Activated naive CD8-positive, alpha-beta T cell treated with anti-CD3 and anti-CD28 coated beads, Interleukin-2, amount 10 ng/mL, durations not matched to agents 7 days and 5 days (primary cell): ENCODE data around the gene OLA1. TPM values are rescaled to one million over a fixed set of nuclear protein-coding genes. Genes with fewer than 3 reads are reported as not detected.

Experiments
- ATAC-seq: fragments of 150-1000 bp; cut with Tn5 transposase; one replicate; pipeline ENCODE4 v1.10.0; 2021; ENCODE audit warnings: low read depth, moderate library complexity
- POLR2A ChIA-PET: fragments of 350-600 bp; sonication (Branson Sonifier 250); formaldehyde crosslinking; loops from one replicate; lab custom pipeline; 2021; ENCODE audit warnings: antibody characterized with exemption; lab: Charles Lee
- DNase-seq: peaks from one replicate; pipeline ENCODE4 v3.0.0; 2021
- H3K27ac Mint-ChIP-seq: one replicate; pipeline ENCODE4 v1.8.0; 2022; ENCODE audit warnings: mild to moderate bottlenecking, mixed read lengths
- H3K27me3 Mint-ChIP-seq: one replicate; pipeline ENCODE4 v1.8.0; 2022; ENCODE audit warnings: mild to moderate bottlenecking, moderate library complexity, mixed read lengths
- H3K36me3 Mint-ChIP-seq: one replicate; pipeline ENCODE4 v1.8.0; 2021; ENCODE audit warnings: mild to moderate bottlenecking, mixed read lengths
- H3K4me1 Mint-ChIP-seq: one replicate; pipeline ENCODE4 v1.8.0; 2021; ENCODE audit warnings: mixed read lengths
- H3K4me3 Mint-ChIP-seq: one replicate; pipeline ENCODE4 v1.8.0; 2022; ENCODE audit warnings: mild to moderate bottlenecking, moderate library complexity, mixed read lengths
- H3K9me3 Mint-ChIP-seq: one replicate; pipeline ENCODE4 v1.8.0; 2021; ENCODE audit warnings: mixed read lengths
- total RNA-seq, 2 experiments: library from RNA; stranded (reverse); gene quantifications; one replicate each; pipeline ENCODE4 v1.2.3, GENCODE V29; 2021

The OLA1 gene
- total RNA-seq, 2 experiments from 2014 or later = 56.2 to 56.3 TPM

DNA sequence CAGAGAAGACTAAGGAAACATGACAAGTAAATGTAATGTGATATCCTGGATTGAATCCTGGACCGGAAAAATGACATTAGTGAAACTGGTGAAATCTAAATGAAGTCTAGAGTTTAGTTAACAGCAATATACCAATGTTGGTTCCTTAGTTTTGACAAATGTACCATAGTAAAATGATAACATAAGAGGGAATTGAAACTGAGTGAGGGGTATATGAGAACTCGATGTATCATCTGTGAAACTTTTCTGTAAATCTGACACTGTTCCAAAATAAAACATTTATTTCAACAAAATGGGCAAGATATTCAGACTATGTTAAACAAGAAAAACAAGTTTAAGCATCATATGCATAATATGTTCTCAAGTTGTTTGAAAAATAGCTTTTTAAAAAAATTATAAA, 63.8 kb downstream of the OLA1 start:
- Mint-ChIP-seq H3K4me1 (peaks cover 2% of the 10 kb centered on the region), H3K9me3 (no peaks in the 10 kb centered on the region), H3K36me3 (peaks cover 20% of the 10 kb centered on the region), H3K27me3 (no peaks in the 10 kb centered on the region), H3K4me3 (no peak overlapping the region), H3K27ac (no peak overlapping the region)
- DNase-seq (no peak), ATAC-seq (no peak)
- POLR2A ChIA-PET = no interaction called here

DNA sequence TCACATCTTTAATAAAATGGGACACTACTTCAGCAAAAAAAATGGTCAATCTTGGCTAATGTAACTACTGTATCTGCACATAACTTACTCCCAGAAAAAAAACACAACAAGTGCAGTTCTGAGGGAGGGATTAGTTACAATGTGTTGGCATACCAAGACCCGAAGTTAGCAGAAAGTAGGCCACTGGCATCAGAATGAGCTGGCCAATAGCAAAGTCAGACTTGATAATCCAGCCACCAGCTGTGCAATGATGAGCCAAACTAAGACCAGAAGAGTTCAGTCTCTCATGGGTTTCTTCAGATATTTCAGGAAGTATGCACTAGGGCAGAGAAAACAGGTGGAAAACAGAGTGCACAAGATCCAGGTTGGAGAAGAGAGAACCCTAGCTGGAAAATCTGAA, 65.3 kb downstream of the OLA1 start:
- no peak overlapping the region for H3K27ac Mint-ChIP-seq
- no peak overlapping the region for H3K4me3 Mint-ChIP-seq
- H3K9me3 Mint-ChIP-seq = no peaks in the 10 kb centered on the region
- ATAC-seq = no peak
- H3K4me1 Mint-ChIP-seq = peaks cover 2% of the 10 kb centered on the region
- no peak for DNase-seq
- no peaks in the 10 kb centered on the region for H3K27me3 Mint-ChIP-seq
- peaks cover 17% of the 10 kb centered on the region for H3K36me3 Mint-ChIP-seq
- POLR2A ChIA-PET = no interaction called here

DNA sequence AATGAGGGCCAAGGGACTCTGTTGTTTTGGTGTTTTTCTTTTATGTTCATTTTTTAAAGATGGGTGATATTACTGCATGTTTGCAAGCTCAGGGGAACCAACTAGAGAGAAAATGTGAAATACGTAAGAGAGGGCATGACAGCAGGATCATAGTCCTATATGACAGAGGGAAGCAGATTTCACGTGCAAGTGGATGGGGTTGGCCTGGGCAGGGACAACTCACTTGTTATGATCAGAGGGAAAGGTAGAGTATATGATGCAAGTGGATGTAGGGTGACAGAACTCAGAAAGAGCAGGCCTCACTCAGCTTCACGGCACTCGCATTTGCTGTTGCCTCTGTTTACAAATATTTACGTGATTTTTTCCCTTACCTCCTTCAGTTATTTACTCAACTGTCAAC, 67.0 kb downstream of the OLA1 start:
- peaks cover 15% of the 10 kb centered on the region for H3K36me3 Mint-ChIP-seq
- no peaks in the 10 kb centered on the region for H3K27me3 Mint-ChIP-seq
- no peaks in the 10 kb centered on the region for H3K9me3 Mint-ChIP-seq
- no peaks in the 10 kb centered on the region for H3K4me1 Mint-ChIP-seq
- ATAC-seq (no peak), DNase-seq (no peak)
- H3K4me3 Mint-ChIP-seq = no peak overlapping the region
- POLR2A ChIA-PET = no interaction called here
- no peak overlapping the region for H3K27ac Mint-ChIP-seq

DNA sequence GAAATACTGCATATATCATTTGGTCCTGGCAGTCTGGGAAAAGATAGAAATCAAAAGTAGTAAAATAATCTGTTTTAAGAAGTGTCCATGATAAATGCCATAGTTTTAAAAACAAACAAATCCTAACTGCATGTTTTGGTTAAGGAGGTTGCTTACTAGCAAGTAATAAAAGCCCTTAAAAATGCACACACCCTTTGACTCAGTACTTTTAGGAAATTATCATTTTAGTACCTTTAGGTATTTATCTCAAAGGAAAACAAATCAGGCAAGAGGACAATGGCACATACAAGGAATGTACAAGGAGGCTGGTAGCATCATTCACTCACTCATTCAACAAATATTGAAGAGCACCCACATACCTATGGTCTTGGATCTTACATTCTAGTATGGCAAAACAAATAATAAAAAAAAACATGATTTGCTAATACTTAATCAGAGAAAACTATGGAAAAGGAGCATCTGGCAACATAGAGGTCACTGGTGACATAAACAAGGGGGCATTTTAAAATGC, 67.6 kb downstream of the OLA1 start:
- H3K27me3 Mint-ChIP-seq = no peaks in the 10 kb centered on the region
- no peak for DNase-seq
- H3K9me3 Mint-ChIP-seq = peaks cover 1% of the 10 kb centered on the region
- POLR2A ChIA-PET = no interaction called here
- H3K4me1 Mint-ChIP-seq = no peaks in the 10 kb centered on the region
- no peak overlapping the region for H3K4me3 Mint-ChIP-seq
- H3K27ac Mint-ChIP-seq = no peak overlapping the region
- no peak for ATAC-seq
- peaks cover 18% of the 10 kb centered on the region for H3K36me3 Mint-ChIP-seq

DNA sequence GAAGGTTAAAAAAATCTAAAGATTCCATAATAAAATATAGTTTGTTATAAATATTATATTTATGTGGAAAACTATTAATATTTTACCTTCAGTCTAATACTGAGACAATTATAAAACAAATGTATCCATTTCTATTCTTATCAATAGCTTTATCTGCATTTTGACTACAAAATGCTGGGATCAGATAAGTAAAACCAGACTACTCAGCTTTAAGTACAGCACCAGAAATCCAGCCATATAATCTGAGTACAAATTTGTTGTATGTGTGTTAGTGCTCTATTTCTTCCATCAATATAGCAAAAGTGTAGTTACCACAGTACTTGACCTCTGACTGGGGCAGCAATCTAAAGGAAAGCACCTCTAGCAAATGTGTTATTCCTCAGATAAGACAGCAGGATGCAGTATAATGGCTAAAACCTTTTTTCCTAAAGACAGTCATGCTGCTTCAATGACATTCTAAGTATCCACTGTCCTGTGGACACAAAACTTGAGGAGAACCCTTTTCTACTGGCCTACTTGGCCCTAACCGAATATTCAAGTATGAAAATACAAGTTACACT, 68.1 kb downstream of the OLA1 start:
- Mint-ChIP-seq H3K27me3 (no peaks in the 10 kb centered on the region), H3K4me1 (no peaks in the 10 kb centered on the region), H3K4me3 (no peak overlapping the region), H3K27ac (no peak overlapping the region), H3K36me3 (peaks cover 21% of the 10 kb centered on the region), H3K9me3 (peaks cover 2% of the 10 kb centered on the region)
- DNase-seq = no peak
- POLR2A ChIA-PET = interaction anchor here (0.6 kb wide), 1 partner anchor 303 kb away, joined by 3 read pairs; no protein-coding TSS in a partner anchor
- ATAC-seq = no peak

DNA sequence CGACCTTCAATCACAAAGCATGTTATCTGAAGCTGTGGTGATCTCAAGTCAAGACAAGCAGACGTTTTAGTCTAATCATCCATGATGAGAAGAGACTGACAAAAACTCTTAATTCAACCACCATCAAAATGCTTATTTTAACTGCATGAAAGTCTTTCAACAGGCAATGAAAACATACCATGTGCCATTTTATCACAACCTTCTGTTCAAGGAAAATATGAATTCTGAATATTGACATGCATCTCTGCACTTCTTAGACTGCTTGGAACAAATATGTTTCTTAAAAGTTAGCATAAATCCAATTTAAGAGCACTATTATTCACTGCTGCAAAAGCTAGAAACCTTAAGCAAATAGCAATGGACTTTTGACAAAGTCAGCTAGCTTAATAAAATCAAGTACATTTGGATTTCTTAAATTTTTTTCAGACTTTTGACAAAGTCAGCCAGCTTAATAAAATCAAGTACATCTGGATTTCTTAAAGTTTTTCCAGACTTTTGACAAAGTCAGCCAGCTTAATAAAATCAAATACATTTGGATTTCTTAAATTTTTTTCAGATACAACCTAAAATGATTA, 70.9 kb downstream of the OLA1 start:
- no peak overlapping the region for H3K27ac Mint-ChIP-seq
- ATAC-seq (no peak), DNase-seq (no peak)
- peaks cover 13% of the 10 kb centered on the region for H3K9me3 Mint-ChIP-seq
- no peaks in the 10 kb centered on the region for H3K27me3 Mint-ChIP-seq
- peaks cover 6% of the 10 kb centered on the region for H3K4me1 Mint-ChIP-seq
- peaks cover 39% of the 10 kb centered on the region for H3K36me3 Mint-ChIP-seq
- POLR2A ChIA-PET = no interaction called here
- no peak overlapping the region for H3K4me3 Mint-ChIP-seq

DNA sequence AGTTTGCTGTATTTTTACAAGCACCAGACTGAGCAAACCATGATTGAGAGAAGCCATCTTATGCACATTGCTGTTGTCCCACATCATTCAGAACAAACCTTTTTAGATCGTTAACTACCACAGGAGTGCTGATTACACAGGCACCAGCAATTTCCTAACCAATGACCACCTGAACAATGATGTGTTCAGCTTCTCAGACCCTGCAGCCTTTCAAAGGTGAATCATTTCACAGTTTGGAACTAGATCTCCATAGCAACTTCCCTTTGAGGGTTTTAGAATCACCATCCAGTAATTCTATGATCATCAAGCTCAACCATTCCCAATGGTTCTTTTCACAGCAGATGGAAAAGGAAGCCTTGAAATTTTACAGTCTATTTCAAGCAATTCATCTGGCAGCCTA, 71.4 kb downstream of the OLA1 start:
- no peak overlapping the region for H3K27ac Mint-ChIP-seq
- DNase-seq (no peak), ATAC-seq (no peak)
- peaks cover 6% of the 10 kb centered on the region for H3K4me1 Mint-ChIP-seq
- H3K36me3 Mint-ChIP-seq = peaks cover 43% of the 10 kb centered on the region
- POLR2A ChIA-PET = no interaction called here
- H3K4me3 Mint-ChIP-seq = no peak overlapping the region
- peaks cover 14% of the 10 kb centered on the region for H3K9me3 Mint-ChIP-seq
- no peaks in the 10 kb centered on the region for H3K27me3 Mint-ChIP-seq

DNA sequence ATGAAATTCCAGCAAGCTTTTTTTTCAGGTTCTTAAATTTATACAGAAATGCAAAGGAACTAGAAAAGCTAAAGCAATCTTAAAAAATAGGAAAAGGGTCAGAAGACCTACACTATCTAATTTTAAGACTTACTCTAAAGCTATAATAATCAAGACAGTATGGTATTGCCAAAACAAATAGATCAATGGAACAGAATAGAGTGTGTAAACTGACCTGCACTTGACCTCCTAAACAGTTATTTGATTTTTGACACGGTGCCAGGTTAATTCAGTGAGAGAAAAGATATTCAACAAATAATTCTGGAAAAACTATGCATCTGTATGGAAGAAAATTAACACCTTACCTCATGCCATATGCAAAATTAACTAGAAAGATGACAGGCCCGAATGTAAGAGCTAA, 73.6 kb downstream of the OLA1 start:
- Mint-ChIP-seq H3K4me1 (peaks cover 6% of the 10 kb centered on the region), H3K9me3 (peaks cover 21% of the 10 kb centered on the region), H3K27ac (no peak overlapping the region), H3K4me3 (no peak overlapping the region), H3K27me3 (no peaks in the 10 kb centered on the region), H3K36me3 (peaks cover 41% of the 10 kb centered on the region)
- no peak for ATAC-seq
- POLR2A ChIA-PET = no interaction called here
- no peak for DNase-seq

DNA sequence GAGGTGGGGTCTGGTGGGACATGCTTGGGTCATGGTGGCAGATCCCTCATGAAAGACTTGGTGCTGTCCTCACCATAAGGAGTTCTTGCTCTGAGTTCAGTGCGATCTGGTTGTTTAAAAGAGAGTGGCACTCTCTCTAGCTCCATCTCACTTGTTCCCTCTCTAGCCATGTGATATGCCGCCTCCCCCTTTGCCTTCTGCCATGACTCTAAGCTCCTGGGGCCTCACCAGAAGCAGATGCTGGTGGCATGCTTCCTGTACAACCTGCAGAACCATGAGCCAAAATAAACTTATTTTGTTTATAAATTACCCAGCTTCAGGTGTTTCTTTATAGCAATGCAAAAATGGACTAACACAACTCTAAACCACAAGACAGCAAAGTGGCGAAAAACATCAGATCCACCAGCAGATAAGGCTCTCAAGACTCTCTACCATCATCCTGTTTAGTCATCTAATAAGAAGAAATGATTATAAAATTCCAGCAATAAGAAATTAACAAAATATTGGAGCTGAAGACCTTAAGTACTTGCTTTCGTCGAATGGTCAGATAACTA, 75.5 kb downstream of the OLA1 start:
- no peak overlapping the region for H3K27ac Mint-ChIP-seq
- POLR2A ChIA-PET = no interaction called here

DNA sequence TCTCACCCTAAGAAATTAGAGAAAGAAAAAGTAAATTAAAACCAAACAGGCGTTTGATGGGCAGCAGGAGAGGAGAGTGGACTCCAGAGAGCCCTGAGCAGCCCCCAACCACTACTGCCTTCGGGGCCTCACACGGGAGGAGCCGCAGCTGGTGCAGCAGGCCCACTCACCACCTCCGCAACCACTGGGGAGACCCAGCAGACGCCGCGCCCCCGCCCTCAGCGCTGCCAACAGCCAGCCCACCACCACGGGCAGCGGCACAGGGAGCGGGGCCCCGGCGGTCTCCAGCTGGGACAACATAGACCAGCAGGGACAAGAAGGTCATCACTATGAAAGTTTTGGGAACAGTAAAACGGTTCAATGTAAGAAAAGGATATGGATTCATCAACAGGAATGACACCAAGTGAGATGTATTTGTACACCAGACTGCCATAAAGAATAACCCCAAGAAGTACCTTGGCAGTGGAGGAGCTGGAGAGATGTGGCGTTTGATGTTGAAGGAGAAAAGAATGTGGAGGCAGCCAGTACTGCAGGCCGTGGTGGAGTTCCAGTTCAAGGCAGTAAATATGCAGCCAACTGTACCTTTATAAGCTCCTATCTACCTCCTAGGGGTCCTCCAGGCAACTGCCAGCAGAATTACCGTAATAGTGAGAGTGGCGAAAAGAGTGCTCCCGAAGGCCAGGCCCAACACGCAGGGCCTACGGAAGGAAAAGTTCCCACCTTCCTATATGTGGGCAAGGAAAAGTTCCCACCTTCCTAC, 76.5 kb downstream of the OLA1 start:
- H3K4me3 Mint-ChIP-seq = no peak overlapping the region
- ATAC-seq (no peak), DNase-seq (no peak)
- peaks cover 6% of the 10 kb centered on the region for H3K4me1 Mint-ChIP-seq
- no peaks in the 10 kb centered on the region for H3K27me3 Mint-ChIP-seq
- peaks cover 34% of the 10 kb centered on the region for H3K9me3 Mint-ChIP-seq
- H3K27ac Mint-ChIP-seq = no peak overlapping the region
- POLR2A ChIA-PET = no interaction called here
- H3K36me3 Mint-ChIP-seq = peaks cover 57% of the 10 kb centered on the region

More for the DNA sequence above, 75.5 kb downstream of the OLA1 start:
- H3K9me3 Mint-ChIP-seq = peaks cover 31% of the 10 kb centered on the region
- DNase-seq (no peak), ATAC-seq (no peak)
- H3K4me1 Mint-ChIP-seq = peaks cover 6% of the 10 kb centered on the region
- no peaks in the 10 kb centered on the region for H3K27me3 Mint-ChIP-seq
- no peak overlapping the region for H3K4me3 Mint-ChIP-seq
- peaks cover 56% of the 10 kb centered on the region for H3K36me3 Mint-ChIP-seq

DNA sequence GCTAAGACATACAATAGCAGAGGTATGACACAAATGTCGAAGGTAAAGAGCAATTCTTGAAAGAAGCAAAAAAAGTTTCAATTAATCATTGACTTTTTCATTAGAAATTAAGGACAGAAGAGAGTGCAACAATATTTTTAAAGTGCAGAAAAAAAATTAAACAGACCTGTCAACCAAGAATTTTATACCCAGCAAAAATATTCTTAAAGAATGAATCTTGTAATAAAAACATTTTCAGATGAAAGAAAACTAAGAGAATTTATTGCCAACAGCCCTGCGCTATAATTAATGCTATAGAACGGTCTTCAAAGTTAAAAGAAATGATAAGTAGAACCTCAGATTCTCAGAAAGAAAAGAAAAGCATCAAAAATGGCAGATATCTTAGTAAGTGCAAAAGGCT, 79.0 kb downstream of the OLA1 start:
- ATAC-seq (no peak), DNase-seq (no peak)
- Mint-ChIP-seq H3K36me3 (peaks cover 51% of the 10 kb centered on the region), H3K27me3 (no peaks in the 10 kb centered on the region), H3K4me3 (no peak overlapping the region), H3K4me1 (peaks cover 6% of the 10 kb centered on the region), H3K9me3 (peaks cover 30% of the 10 kb centered on the region), H3K27ac (no peak overlapping the region)
- POLR2A ChIA-PET = no interaction called here

DNA sequence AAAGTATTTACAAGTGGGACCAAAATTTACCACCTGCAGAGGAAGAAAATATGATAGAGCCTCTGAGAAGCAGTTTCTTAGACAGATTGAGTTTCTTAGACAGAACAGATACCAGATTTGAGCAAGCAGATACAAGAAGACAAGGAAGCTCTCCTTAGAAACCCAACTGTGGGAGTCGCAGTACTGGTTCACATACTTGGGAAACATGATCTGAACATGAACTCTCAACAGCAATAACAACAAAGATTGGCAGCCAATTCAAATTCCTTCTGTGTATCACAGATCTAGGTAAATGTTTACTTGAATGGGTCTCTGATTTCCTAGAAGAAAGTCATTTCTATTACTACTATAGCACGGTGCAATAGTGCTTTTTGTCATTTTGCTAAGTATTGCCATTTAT, 82.1 kb downstream of the OLA1 start:
- no peak overlapping the region for H3K27ac Mint-ChIP-seq
- no peak overlapping the region for H3K4me3 Mint-ChIP-seq
- H3K9me3 Mint-ChIP-seq = peaks cover 18% of the 10 kb centered on the region
- no peaks in the 10 kb centered on the region for H3K27me3 Mint-ChIP-seq
- H3K4me1 Mint-ChIP-seq = no peaks in the 10 kb centered on the region
- no peak for DNase-seq
- POLR2A ChIA-PET = no interaction called here
- peaks cover 37% of the 10 kb centered on the region for H3K36me3 Mint-ChIP-seq
- ATAC-seq = no peak

DNA sequence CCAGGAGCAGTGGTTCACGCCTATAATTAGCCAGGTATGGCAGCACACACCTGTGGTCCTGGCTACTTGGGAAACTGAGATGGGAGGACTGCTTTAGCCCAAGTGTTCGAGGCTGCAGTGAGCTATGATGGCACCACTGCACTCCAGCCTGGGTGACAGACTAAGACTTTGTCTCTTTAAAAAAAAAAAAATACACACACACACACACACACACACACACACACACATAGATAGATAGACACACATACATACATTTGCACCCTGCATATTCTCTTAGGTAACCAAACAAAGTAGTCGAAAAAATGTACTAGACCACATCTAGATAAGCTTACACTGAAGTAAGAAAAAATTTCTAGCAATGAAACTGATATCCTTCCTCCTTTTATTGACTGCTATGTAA, 86.8 kb downstream of the OLA1 start:
- DNase-seq (no peak), ATAC-seq (no peak)
- H3K4me3 Mint-ChIP-seq = no peak overlapping the region
- peaks cover 6% of the 10 kb centered on the region for H3K4me1 Mint-ChIP-seq
- no peaks in the 10 kb centered on the region for H3K9me3 Mint-ChIP-seq
- POLR2A ChIA-PET = no interaction called here
- H3K36me3 Mint-ChIP-seq = peaks cover 14% of the 10 kb centered on the region
- H3K27ac Mint-ChIP-seq = no peak overlapping the region
- H3K27me3 Mint-ChIP-seq = no peaks in the 10 kb centered on the region
